ENCODE data around the gene DERL2.

DNA sequence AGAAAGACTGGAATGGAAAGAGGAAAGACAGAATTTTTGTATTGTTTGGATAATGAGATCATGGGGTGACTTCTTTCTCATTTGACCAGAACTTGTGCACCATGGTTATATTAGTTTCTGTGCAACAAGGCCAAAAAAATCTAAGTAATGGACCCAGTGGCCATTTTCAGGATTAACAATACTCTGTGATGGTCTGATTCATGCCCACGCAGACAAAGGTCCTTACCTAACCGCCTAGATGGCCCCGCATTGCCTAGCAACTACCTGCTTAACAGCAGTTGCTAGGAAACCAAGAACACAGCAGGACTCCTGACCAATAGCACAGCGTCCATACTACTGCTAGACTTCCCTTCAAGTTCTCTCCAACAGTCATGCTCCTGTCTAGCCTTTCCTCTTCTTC, 22.8 kb upstream of the DERL2 start:
- TF ChIP-seq, protein P1, sequence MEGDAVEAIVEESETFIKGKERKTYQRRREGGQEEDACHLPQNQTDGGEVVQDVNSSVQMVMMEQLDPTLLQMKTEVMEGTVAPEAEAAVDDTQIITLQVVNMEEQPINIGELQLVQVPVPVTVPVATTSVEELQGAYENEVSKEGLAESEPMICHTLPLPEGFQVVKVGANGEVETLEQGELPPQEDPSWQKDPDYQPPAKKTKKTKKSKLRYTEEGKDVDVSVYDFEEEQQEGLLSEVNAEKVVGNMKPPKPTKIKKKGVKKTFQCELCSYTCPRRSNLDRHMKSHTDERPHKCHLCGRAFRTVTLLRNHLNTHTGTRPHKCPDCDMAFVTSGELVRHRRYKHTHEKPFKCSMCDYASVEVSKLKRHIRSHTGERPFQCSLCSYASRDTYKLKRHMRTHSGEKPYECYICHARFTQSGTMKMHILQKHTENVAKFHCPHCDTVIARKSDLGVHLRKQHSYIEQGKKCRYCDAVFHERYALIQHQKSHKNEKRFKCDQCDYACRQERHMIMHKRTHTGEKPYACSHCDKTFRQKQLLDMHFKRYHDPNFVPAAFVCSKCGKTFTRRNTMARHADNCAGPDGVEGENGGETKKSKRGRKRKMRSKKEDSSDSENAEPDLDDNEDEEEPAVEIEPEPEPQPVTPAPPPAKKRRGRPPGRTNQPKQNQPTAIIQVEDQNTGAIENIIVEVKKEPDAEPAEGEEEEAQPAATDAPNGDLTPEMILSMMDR (IDR thresholded peaks at IDR 0.05), result no peak
- TF ChIP-seq POLR2A (IDR thresholded peaks at IDR 0.05), result no peak
